ENCODE results near the gene RBM38.

DNA sequence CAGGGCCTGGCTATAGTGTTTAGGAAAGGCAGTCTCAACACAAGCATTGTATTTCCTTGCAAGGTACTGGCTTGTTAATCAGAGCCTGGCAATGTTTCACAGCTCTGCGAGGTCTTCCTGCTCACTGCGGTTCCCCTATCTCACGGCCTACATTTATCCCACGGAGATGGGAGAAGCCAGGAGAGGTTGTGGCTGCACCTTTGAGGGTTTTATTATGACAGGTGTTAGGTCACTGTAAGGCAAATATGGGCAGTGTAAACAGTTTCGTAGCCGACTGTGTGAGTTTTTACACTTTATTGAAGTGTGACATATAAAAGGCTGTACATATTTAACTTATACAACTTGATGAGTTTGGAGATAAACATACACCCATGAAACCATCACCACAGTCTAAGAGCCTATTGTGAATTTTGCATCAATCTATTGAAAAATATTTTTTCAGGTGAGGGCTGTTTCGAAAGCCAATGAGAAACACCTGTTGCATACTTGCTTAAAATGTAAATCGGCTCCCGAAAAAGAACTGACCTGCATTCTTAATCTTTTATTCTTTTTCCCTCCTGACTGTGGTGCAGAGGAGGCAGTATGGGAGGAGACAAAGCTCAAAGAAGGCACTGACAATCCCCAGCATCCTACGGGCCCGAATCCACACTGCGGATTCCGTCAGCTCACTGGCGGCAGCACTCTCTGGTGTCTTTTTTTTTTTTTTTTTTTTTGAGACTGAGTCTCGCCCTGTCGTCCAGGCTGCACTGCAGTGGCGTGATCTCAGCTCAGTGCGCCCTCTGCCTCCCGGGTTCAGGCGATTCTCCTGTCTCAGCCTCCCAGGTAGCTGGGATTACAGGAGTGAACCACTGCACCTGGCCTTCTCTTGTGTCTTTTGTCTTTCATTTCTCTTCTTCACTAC lies 7.5 kb upstream of the RBM38 start:
- TF ChIP-seq CTCF (conservative IDR thresholded peaks at IDR 0.05; ENCODE audit: low read depth, low read length) = no peak
- TF ChIP-seq EZH2phosphoT487 (IDR thresholded peaks at IDR 0.05; ENCODE audit: borderline replicate concordance, low read length) = no peak

All from PC-3 (cell line).